Fibroblast of the conjunctiva (primary cell): Measurements from ENCODE around the gene APAF1.
"Not testable (repeated sequence)": the region's sequence is repeated elsewhere in the genome, so short reads cannot be mapped to it uniquely, and the experiment has no call there.

Experiments used
- DNase-seq: peaks from one replicate; pipeline ENCODE4 v3.0.0-alpha.2; 2010; ENCODE audit warnings: low read depth

APAF1 gene

GRCh38 chr12:98644712-98645571, at the start of gene APAF1, which contains the start of gene IKBIP:
TSS of gene APAF1 (plus strand) at chr12:98645290. CDS start at chr12:98648360, 3,070 bp downstream.
TSS of gene IKBIP (minus strand) at chr12:98644788. CDS start at chr12:98644701, 87 bp downstream.
- DNase-seq = peak; percentile 91

GRCh38 chr12:98597313-98597712, 47.8 kb upstream of the APAF1 start:
- not testable (repeated sequence) for DNase-seq

- DNase-seq = no peak
Observed at GRCh38 chr12:98601924-98602323, 43.2 kb upstream of the APAF1 start.

GRCh38 chr12:98606359-98606988, 38.6 kb upstream of the APAF1 start:
- DNase-seq = no peak

GRCh38 chr12:98610596-98610995, 34.5 kb upstream of the APAF1 start:
- DNase-seq = no peak

GRCh38 chr12:98612696-98613334, 32.3 kb upstream of the APAF1 start:
- DNase-seq = no peak

- DNase-seq = no peak
Observed at GRCh38 chr12:98618952-98619351, 26.1 kb upstream of the APAF1 start.

- peak; percentile 12 for DNase-seq
Observed at GRCh38 chr12:98635657-98636323, 9.3 kb upstream of the APAF1 start.

- no peak for DNase-seq
Observed at GRCh38 chr12:98637068-98637467, 8.0 kb upstream of the APAF1 start.

GRCh38 chr12:98638009-98638408, 7.1 kb upstream of the APAF1 start:
- no peak for DNase-seq

- DNase-seq = no peak
Observed at GRCh38 chr12:98639491-98639890, 5.6 kb upstream of the APAF1 start.

GRCh38 chr12:98642801-98643200, 2.3 kb upstream of the APAF1 start:
- DNase-seq = not testable (repeated sequence)

GRCh38 chr12:98644433-98644711, 718 bp upstream of the APAF1 start:
- no peak for DNase-seq

GRCh38 chr12:98645572-98646067, 530 bp downstream of the APAF1 start:
- no peak for DNase-seq

- DNase-seq = no peak
Observed at GRCh38 chr12:98646294-98647090, 1.4 kb downstream of the APAF1 start.

- DNase-seq = no peak
Observed at GRCh38 chr12:98651328-98651727, 6.2 kb downstream of the APAF1 start.

GRCh38 chr12:98653866-98654493, 8.9 kb downstream of the APAF1 start:
- peak; percentile 57 for DNase-seq

GRCh38 chr12:98656289-98657101, 11.4 kb downstream of the APAF1 start:
- no peak for DNase-seq

GRCh38 chr12:98660521-98660920, 15.4 kb downstream of the APAF1 start:
- DNase-seq = no peak

GRCh38 chr12:98669751-98670150, 24.7 kb downstream of the APAF1 start:
- DNase-seq = no peak
